GM18511 (cell line): ENCODE measurements around the gene ESPNL.
"Not testable (repeated sequence)": the region's sequence is repeated elsewhere in the genome, so short reads cannot be mapped to it uniquely, and the experiment has no call there.

Experiments used
- ATAC-seq: cut with Tn5 transposase; IDR thresholded peaks from one replicate; pipeline ENCODE4 v1.9.1; 2021; ENCODE audit warnings: mild to moderate bottlenecking, moderate library complexity; ENCODE audit not compliant: unreplicated experiment

Gene ESPNL

DNA sequence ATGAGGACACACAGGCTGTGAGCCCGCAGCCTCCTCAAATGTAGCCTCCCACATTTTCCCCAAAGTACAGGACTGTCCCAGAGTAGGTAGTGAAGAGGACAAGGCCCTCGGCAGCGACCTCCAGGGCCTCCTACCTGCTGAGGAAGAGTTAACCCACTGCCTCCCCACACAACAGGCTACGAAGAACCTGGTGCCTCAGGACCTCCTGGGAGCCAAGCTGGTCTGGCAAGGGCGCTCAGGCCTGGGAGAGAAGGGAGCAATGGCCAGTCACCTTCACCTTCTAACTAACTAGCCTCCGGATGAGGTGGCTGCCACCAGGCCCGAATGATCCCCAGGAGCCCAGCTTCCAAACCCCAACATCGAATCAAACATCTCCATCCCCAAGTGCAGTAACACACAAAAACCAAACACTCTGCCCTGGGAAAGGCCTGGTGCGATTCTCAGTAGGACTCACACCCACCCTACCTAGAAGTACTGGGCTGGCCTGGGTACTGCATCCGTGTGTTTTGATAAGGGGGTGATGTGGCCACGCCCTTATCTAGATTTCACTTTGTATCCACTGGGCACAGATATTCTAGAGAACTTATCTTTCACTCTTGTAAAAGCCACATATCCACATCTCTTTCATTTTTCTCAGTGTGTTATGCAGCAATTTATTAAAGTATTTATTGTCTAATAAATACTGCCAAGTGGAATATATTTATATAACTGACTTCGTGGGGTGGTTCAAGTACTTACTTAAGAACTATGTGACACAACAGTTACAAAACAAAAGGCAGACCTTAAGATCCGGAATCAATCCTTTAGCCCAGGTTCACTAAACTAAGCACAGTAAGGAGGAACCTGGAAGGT is 68.3 kb downstream of the ESPNL start:
- ATAC-seq = no peak

DNA sequence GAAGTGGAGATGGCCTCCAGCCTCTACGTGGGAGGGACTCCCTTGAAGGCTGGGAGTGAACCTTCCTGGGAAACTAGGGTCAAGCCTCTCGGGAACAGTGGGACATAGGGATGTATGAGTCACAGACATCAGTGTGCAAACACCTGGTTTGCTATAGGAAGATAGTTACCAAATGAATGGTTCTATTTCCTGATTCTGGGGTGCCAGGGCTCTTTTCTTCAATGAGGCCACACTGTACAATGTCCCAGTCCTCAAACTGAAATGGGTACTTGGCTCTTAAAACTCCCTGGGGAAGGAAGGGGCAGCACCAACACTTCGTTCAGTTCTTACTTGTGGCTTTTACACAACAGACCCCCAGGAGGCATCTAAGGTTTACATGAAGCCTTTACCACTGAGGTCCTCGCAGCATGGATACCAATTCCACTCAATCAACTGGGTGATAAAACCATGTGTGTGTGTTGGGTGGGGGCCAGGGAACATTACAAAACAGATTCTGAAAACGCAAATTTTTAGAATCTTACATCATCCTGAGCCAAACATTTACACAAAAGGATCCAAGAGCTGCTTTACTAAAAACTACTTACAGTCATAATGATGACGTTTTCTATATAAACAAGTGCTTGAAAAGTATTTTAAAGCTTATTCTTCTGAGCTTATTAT is 69.0 kb downstream of the ESPNL start:
- no peak for ATAC-seq

- no peak for ATAC-seq
Measured at GRCh38 chr2:238169708-238170251, 69.6 kb downstream of the ESPNL start.

DNA sequence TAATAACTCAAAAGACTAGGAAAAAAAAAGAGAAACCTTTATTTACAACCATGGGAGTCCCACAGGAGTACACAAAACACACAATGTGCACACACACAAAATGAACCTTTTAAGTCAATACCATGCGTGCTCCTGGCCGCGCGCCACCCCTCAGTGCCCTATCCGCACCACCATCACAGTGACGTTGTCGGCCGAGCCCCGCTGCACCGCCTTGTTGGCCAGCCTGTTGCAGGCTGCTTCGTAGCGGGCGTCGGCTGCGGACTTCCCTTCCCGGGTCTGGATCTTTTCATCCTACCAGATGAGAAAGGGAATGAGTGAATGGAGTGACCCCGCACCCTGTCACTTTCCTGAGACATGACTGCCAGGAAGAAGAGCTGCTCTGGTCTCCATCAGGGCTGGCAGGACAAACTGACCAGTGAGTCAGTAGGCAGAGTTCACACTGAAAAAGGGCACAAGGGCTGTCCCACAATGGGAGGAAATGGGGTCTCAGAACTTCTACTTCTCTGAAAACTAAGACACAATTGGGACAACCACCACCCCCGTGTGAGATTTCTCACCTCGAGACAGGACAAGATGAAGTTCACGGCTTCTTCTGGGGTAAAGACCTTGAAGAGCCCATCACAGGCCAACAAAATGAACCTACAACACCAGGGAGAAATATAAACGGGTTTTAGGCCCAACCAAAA is 70.4 kb downstream of the ESPNL start:
- no peak for ATAC-seq

DNA sequence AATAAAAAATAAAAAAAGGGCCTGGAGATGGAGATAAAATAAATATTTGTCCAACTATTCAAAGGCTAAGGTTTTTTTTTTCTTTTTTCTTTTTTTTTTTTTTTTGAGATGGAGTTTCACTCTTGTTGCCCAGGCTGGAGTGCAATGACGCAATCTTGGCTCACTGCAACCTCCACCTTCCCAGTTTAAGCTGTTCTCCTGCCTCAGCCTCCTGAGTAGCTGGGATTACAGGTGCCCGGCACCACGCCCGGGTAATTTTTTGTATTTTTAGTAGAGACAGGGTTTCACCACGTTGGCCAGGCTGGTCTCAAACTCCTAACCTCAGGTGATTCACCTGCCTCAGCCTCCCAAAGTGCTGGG is 70.9 kb downstream of the ESPNL start:
- not testable (repeated sequence) for ATAC-seq

DNA sequence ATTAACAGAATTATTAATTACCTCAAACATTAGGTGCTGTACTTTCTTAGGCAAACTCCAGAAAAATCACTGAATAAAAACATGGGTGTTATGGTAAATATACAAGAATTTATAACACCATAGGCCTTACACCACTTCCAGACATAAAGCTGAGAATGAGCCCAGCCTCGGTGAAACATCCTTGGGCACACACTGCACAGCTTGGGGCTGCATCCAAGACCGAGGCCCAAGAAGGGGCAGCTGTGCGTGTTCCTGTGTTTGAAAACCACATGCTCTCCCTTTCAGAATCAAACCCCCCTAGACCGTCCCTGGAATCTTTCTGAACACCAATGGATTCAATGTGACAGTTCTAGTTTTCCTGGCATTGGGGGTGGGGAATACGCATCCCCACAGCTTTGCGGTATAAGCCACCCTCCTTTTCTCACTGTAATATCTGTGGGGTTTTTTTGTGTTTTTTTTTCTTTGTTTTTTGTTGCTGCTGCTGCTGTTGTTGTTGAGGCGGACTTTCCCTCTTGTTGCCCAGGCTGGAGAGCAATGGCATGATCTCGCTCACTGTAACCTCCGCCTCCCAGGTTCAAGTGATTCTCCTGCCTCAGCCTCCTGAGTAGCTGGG is 71.5 kb downstream of the ESPNL start:
- ATAC-seq = no peak

- ATAC-seq = no peak
Measured at GRCh38 chr2:238172439-238172838, 72.3 kb downstream of the ESPNL start.

- ATAC-seq = no peak
Measured at GRCh38 chr2:238173692-238174091, 73.6 kb downstream of the ESPNL start.

GRCh38 chr2:238174291-238174690 is 74.2 kb downstream of the ESPNL start:
- no peak for ATAC-seq

- ATAC-seq = no peak
Measured at GRCh38 chr2:238174701-238175100, 74.6 kb downstream of the ESPNL start.

DNA sequence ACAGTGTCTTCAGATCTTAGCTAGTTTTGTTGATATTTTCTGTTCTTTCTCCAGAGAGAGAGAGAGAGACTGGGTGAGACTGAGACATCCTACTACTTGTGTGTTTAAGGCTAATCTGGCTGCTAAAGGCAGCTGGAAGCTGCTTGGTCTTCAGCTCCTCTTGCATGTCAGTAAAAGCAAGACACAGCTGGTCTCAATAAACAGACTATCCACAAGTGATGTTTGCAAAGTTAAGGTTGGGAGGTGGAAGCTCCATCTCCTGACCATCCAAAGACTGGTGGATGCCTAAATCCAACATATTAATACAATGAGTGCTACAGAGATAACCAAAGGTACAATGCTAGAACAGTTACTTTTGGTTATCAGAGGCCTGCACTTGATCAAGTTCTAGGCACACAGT is 76.5 kb downstream of the ESPNL start:
- no peak for ATAC-seq

- no peak for ATAC-seq
Measured at GRCh38 chr2:238180554-238180953, 80.4 kb downstream of the ESPNL start.

DNA sequence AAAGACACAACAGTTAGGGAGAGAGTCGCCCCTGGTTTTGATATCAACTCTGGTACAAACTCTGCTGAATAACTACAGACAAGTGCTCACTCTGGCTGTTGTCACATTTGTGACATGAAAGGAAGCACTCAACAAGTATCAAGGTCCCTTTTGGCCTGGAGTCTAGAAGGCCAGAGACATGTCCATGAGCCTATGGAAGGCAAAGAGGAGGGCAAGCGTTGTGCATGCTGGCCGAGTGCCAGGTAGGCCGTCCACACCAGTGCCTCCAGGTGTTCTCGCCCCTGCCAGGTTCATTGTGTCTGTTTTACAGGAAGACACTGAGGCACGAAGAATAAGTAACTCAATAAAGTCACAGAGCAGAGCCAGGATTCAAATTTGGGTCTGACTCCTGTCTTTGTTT is 82.2 kb downstream of the ESPNL start:
- ATAC-seq = no peak
